Upper lobe of left lung (tissue), 4 donors: ENCODE data around the gene KRTAP6-1.

Experiments used
- CTCF ChIP-seq, 6 experiments: fragments of 450-650 bp in 4 of 6; fragments of 200-600 bp in 2 of 6; sonication (generic) in 2 of 6; IDR thresholded peaks; one replicate each; pipeline ENCODE4 v1.5.1; 2016 to 2019; ENCODE audit warnings: antibody characterized with exemption in 6 of 6
- POLR2AphosphoS5 ChIP-seq, 2 donors: sonication (generic); formaldehyde crosslinking; IDR thresholded peaks; one replicate each; pipeline ENCODE4 v1.5.1; 2017; ENCODE audit warnings: antibody characterized with exemption in 2 of 2

GRCh38 chr21:30567617-30568016 lies 46.1 kb downstream of the KRTAP6-1 start:
- no peak for TF ChIP-seq POLR2AphosphoS5 (IDR thresholded peaks at IDR 0.05)
- no peak for TF ChIP-seq CTCF (IDR thresholded peaks at IDR 0.05)
